CD4-positive, alpha-beta T cell treated with Interferon gamma for 1 hour (primary cell): ENCODE data around the gene C8G.

Source experiments
- DNase-seq: peaks from one replicate; pipeline ENCODE4 v3.0.0-alpha.2; 2020

C8G gene

GRCh38 chr9:136955202-136955942, 10.3 kb downstream of the C8G start:
- no peak for DNase-seq

GRCh38 chr9:136955943-136956335, 10.9 kb downstream of the C8G start:
- DNase-seq = no peak

- DNase-seq = no peak
Observed at GRCh38 chr9:136956604-136957003, 11.6 kb downstream of the C8G start.

GRCh38 chr9:136957461-136957860, 12.4 kb downstream of the C8G start:
- DNase-seq = no peak

GRCh38 chr9:136957901-136958300, 12.9 kb downstream of the C8G start:
- no peak for DNase-seq

- no peak for DNase-seq
Observed at GRCh38 chr9:136958473-136958872, 13.4 kb downstream of the C8G start.

DNA sequence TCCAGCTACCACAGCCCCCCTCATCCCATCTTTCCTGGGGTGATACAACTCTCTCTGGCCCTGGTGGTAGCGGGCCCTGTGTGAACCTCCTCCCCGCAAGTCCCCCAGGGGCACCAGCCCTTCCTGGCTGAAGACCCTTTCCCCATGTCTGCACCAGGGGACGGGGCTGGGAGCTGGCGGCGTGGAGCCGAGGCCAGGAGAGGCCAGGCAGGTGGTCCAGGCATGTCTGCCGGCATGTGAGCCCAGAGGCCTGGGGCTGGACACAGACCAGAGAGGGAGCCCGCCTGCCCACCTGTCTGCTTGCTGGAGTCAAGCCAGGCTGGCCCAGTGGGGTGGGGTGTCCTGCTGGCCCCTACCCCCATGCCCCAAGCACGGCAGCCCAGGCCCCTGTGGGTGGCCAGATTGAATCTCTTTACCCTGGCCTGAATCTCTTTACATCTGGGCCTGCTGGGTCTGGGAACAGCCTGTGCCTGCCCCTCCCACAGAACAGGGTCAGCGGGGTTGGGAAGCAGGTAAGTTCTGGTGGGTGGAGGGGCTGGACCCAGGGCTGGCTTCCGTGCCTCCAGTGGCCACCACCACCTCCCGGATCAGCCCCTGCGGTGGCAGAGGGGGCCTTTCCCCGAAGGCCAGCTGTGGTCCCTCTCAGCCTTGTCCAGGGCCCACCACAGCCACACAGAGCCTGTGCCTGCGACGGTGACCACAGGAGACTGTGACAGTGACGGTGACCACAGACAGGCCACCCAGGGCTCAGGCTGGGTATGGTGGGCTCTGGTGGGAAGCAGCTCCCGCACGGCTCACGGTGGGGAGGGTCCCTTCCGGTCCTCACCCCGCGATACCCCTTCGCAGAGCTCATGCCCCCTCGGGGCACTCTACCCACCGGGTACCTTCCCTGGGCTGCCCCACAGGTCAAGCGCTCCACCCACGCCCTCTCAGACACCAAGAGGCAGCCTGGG, 14.1 kb downstream of the C8G start:
- DNase-seq = no peak

GRCh38 chr9:136960212-136960937, 15.3 kb downstream of the C8G start:
- DNase-seq = peak; percentile 47

GRCh38 chr9:136960938-136961275, 15.9 kb downstream of the C8G start:
- no peak for DNase-seq

GRCh38 chr9:136961279-136962065, 16.4 kb downstream of the C8G start:
- DNase-seq = no peak

DNA sequence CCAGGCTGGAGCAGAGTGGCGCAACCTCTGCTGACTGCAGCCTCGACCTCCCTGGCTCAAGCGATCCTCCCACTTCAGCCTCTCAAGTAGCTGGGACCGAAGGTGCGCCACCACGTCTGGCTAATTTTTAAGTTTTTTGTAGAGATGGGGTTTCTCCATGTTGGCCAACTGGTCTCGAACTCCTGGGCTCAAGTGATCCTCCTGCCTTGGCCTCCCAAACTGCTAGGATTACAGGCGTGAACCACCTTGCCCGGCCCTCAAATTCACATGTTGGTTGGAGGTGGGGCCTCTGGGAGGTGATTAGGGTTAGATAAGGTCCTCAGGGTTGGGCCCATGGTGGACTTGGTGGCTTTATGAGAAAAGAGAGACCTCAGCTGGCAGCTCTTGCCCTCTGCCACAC, 17.1 kb downstream of the C8G start:
- no peak for DNase-seq

DNA sequence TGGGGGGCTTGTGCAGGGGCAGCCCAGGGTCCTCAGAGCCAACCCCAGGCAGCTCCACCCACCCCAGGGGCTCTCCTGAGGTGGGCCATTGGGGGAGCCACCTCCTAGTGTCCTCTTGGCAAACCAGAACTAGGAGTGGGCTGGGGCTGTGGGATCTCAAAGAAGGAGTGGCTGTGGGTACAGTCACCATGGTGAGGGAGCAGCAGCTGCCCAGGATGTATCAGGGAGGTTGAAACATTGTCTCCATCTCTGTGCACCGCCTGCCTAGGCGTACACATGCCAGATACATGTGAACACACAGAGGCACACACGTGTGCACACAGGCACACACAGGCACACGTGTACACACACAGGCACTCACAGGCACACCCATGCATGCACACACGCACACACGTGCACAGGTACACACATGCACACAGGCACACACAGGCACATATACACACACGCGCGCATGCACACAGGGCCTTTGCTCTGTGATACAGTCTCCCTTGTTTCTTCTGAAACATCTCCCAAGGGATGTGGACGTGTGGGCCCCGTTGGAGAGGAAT, 17.7 kb downstream of the C8G start:
- no peak for DNase-seq

GRCh38 chr9:136963341-136963740, 18.3 kb downstream of the C8G start:
- DNase-seq = no peak

- no peak for DNase-seq
Observed at GRCh38 chr9:136963751-136964150, 18.7 kb downstream of the C8G start.

DNA sequence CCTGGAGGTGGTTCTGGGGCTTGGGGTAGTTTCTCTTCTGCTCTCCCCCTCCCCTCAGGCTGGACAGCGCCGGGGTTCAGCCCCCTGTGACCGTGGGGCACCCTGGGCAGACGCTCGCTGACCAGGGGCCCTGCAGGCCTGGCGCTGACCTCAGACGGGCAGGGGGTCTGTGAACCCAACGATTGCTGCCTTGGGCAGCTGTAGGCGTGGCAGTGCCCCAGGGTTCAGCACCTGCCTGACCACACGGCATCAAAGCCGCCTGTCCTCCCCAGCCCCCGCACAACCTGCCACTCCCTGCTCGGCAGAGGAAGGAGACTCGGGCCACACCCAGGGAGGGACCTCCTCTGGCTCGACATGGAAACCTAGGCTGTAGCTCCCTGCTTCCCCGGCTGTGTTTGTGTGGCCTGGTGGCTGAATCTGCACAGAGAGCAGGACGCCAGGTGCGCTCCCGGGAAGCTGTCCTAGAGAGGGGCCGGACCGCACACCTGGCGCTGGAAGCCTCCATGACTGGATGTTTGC, 19.2 kb downstream of the C8G start:
- no peak for DNase-seq

- no peak for DNase-seq
Observed at GRCh38 chr9:136964833-136965422, 19.9 kb downstream of the C8G start.

DNA sequence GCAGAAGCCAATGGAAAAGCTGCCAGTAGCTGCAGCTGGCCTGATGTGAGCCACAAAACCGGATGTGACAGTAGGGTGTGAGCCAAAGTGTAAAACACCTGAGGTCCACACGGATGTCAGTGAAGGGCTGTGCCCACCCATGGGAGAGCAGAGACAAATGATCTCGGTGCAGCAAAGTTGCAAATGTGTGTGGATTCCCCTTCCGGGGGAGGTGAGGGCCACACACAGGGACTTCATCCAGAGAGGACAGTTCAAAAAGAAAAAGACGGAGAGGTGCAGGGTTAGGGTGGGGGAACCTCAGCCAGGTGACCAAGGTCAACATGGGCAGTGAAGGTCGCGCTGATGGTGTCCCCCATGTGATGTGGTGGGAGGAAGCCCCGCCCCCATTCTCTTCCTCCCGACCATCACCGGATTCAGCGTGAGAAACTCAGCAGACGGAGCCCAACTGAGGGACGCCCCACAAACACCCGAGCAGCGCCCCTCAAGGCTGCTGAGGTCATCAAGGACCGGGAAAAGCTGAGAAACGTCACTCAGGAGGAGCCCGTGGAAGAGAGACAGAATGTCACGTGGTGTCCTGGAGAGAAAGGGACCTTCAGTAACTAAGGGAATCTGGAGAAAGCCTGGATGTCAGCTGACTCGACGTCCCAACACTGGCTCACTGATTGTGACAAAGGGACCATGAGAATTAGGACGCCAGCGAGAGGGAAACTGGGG, 20.9 kb downstream of the C8G start:
- DNase-seq = peak; percentile 53

DNA sequence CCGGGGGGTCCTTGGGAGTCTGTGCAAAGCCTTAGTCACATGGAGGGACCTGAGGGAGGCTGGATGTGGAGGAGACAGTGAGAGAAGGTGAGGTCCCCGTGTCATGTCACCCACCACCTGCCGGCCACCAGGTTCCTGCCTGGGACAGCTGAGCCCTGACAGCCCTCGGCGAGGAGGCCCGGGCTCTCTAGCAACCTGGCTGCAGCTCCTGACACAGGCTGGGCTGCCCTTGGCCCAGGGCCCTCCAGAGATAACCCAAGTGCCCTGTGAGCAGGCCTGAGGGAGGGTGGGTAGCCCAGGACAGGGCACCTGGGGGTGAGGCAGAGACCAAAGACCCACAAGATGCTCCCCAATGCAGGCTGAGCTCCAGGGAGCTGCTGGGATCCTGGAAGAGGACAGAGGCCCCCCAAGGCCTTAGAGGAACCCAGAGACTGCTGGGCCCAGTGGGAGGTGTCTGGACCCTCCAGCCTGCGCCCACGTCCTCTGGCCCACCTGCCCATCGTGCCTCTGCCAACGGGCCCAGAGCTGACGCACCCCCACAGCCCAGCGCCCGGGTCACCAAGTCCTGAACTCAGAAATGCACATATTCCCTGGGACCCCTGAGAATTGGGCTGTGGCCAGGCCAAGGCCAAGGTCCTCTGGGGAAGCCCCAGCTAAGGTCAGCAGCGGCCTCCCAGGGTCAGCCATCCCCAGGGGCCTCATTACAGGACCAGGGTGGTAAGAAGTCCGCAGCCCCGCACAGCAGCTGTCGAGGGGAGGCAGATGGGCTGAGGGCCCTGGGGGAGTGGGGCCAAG, 23.5 kb downstream of the C8G start:
- no peak for DNase-seq

- no peak for DNase-seq
Observed at GRCh38 chr9:136969150-136969549, 24.1 kb downstream of the C8G start.

DNA sequence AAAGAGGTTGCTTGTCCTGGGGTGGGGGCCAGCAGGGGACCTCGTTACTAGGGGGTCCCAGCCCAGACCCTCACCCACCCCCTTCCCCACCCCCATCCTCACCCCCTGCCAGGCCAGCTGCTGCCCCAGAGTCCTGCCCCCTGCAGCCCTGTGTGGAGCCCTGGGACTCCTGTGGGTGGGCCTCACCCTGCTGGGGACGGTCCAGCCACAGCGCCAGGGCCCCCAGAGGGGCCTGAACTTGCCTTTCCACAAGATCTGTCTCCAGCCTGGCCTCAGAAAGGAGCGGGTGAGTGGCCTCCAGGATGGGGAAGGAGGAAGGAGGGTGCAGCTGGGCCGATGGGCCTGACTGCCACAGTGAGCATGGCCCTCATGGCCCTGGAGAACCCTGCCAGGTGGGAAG, 24.7 kb downstream of the C8G start:
- DNase-seq = no peak
